GM12878 (cell line): ENCODE measurements around the gene CEP89. TPM values are rescaled to one million over a fixed set of nuclear protein-coding genes. Genes with fewer than 3 reads are reported as not detected.
A peak's percentile ranks its signal among the peaks of the same experiment; 100 is the strongest.

Source experiments
- ATAC-seq: fragments of 200-7000 bp; cut with Tn5 transposase; 3 replicates; pipeline ENCODE4 v1.9.1; 2020; ENCODE audit warnings: mild to moderate bottlenecking, moderate library complexity
- BruUV-seq: library from RNA; stranded (reverse); fragments of 400-500 nt; replicated peaks from 2 replicates; lab custom pipeline; 2021; lab: Mats Ljungman, UMichigan
- CTCF ChIA-PET: fragments of 300-600 bp; sonication (Branson Sonifier 250); formaldehyde crosslinking; extraction: SDS; loops from one replicate; lab custom pipeline; 2021; ENCODE audit warnings: inconsistent platforms; lab: Yijun Ruan, JAX
- POLR2A ChIA-PET: fragments of 350-600 bp; formaldehyde crosslinking; extraction: SDS; loops from one replicate; lab custom pipeline; 2021; ENCODE audit warnings: inconsistent platforms; lab: Charles Lee
- RAD21 ChIA-PET: fragments of 300-600 bp; sonication (Branson Sonifier 250); formaldehyde crosslinking; loops from one replicate; lab custom pipeline; 2023; ENCODE audit warnings: antibody characterized with exemption; ENCODE audit not compliant: unreplicated experiment; lab: Charles Lee
- SMC1A ChIA-PET: fragments of 300-600 bp; sonication (Branson Sonifier 250); formaldehyde crosslinking; loops from one replicate; lab custom pipeline; 2023; ENCODE audit not compliant: unreplicated experiment, uncharacterized antibody; lab: Charles Lee
- DNase-seq: peaks from one replicate; pipeline ENCODE4 v3.0.0-alpha.2; 2011; ENCODE audit warnings: low read depth, low spot score
- FAIRE-seq: peaks from 3 replicates; lab custom pipeline; 2011; peaks lifted over from hg19 to GRCh38; lab: Jason Lieb, UNC
- H2AFZ ChIP-seq: 2 replicates; pipeline ENCODE4 v1.6.0; 2011; ENCODE audit warnings: low read depth, low read length, control low read depth; ENCODE audit not compliant: control insufficient read depth
- H3K27ac ChIP-seq: 2 replicates; pipeline ENCODE4 v1.5.1; 2011; ENCODE audit warnings: control low read depth; ENCODE audit not compliant: control insufficient read depth, insufficient read depth
- H3K27me3 ChIP-seq, 2 experiments: replicated peaks in 1 of 2; 2 replicates each; pipeline versions ENCODE4 v1.6.0 to v1.6.1; 2011; ENCODE audit warnings: low read length in 1 of 2; ENCODE audit not compliant: control insufficient read depth in 2 of 2, insufficient read depth in 2 of 2
- H3K36me3 ChIP-seq, 2 experiments: 2 replicates each; pipeline ENCODE4 v1.5.1; 2011; ENCODE audit warnings: low read length in 1 of 2; ENCODE audit not compliant: control insufficient read depth in 2 of 2, insufficient read depth in 2 of 2
- H3K4me1 ChIP-seq: 2 replicates; pipeline ENCODE4 v1.6.1; 2011; ENCODE audit warnings: mild to moderate bottlenecking, low read length, moderate library complexity, mixed read lengths; ENCODE audit not compliant: control insufficient read depth, insufficient read depth
- H3K4me2 ChIP-seq: 2 replicates; pipeline ENCODE4 v1.6.0; 2011; ENCODE audit warnings: control low read depth; ENCODE audit not compliant: control insufficient read depth, insufficient read depth
- H3K4me3 ChIP-seq: fragments of 200-600 bp; sonication (generic); 2 replicates; pipeline ENCODE4 v1.5.1; 2016
- H3K79me2 ChIP-seq: 2 replicates; pipeline ENCODE4 v1.6.0; 2011; ENCODE audit warnings: low read length; ENCODE audit not compliant: control insufficient read depth, insufficient read depth
- H3K9ac ChIP-seq: 2 replicates; pipeline ENCODE4 v1.8.0; 2011; ENCODE audit warnings: low read length, control low read depth, mixed read lengths; ENCODE audit not compliant: control insufficient read depth, insufficient read depth
- H3K9me3 ChIP-seq: replicated peaks from 3 replicates; pipeline ENCODE4 v1.5.1; 2011; ENCODE audit warnings: mild to moderate bottlenecking, low read length; ENCODE audit not compliant: control insufficient read depth, insufficient read depth
- H4K20me1 ChIP-seq: 2 replicates; pipeline ENCODE4 v1.6.0; 2011; ENCODE audit not compliant: control insufficient read depth, insufficient read depth
- ATF7 ChIP-seq: fragments of 450-650 bp; IDR thresholded peaks from 2 replicates; pipeline ENCODE4 v1.6.1; 2016; ENCODE audit warnings: low read depth, mild to moderate bottlenecking
- GABPA ChIP-seq: IDR thresholded peaks from 2 replicates; pipeline ENCODE4 v1.6.1; 2014; ENCODE audit warnings: antibody characterized with exemption, low read depth, mild to moderate bottlenecking, inconsistent platforms
- HSF1 ChIP-seq: fragments of 150-350 bp; IDR thresholded peaks from 2 replicates; pipeline ENCODE4 v1.6.1; 2014; ENCODE audit warnings: mild to moderate bottlenecking, low read depth, low read length
- IRF4 ChIP-seq: IDR thresholded peaks from 2 replicates; pipeline ENCODE4 v1.6.1; 2011; ENCODE audit warnings: low read depth, low read length
- MEF2A ChIP-seq: IDR thresholded peaks from 2 replicates; pipeline ENCODE4 v1.6.1; 2011; ENCODE audit warnings: low read depth, mild to moderate bottlenecking, low read length, moderate library complexity; ENCODE audit not compliant: insufficient read depth
- MTA2 ChIP-seq: fragments of 450-650 bp; IDR thresholded peaks from 2 replicates; pipeline ENCODE4 v1.6.1; 2016; ENCODE audit warnings: low read depth, mild to moderate bottlenecking, moderate library complexity
- NR2F1 ChIP-seq: fragments of 450-650 bp; conservative IDR thresholded peaks from 2 replicates; pipeline ENCODE4 v1.6.1; 2017; ENCODE audit warnings: mild to moderate bottlenecking
- REST ChIP-seq: IDR thresholded peaks from 2 replicates; pipeline ENCODE4 v1.6.1; 2012; ENCODE audit warnings: mild to moderate bottlenecking, low read depth, low read length
- RUNX3 ChIP-seq: IDR thresholded peaks from 2 replicates; pipeline ENCODE4 v1.6.1; 2012; ENCODE audit warnings: low read length, inconsistent platforms
- TCF3 ChIP-seq: IDR thresholded peaks from 2 replicates; pipeline ENCODE4 v1.6.1; 2012; ENCODE audit warnings: low read depth, mild to moderate bottlenecking, low read length, borderline replicate concordance; ENCODE audit not compliant: insufficient read depth
- YY1 ChIP-seq: IDR thresholded peaks from 2 replicates; pipeline ENCODE4 v1.6.1; 2011; ENCODE audit warnings: low read depth, mild to moderate bottlenecking, low read length
- ZNF384 ChIP-seq: IDR thresholded peaks from 2 replicates; pipeline ENCODE4 v1.6.1; 2012; ENCODE audit warnings: low read depth, mild to moderate bottlenecking, low read length, improper control_type of control experiment, borderline replicate concordance
- ZNF622 ChIP-seq: fragments of 450-650 bp; IDR thresholded peaks from 2 replicates; pipeline ENCODE4 v1.6.1; 2017; ENCODE audit warnings: mild to moderate bottlenecking, inconsistent platforms
- WGBS: methylation state at CpG from one replicate; pipeline ENCODE4 v1.1.6; 2016; ENCODE audit warnings: low lambda C conversion rate; ENCODE audit not compliant: insufficient replicate concordance, insufficient coverage; ENCODE audit errors: missing lambda C conversion rate; 5-methylcytosine and 5-hydroxymethylcytosine counted together
- in situ Hi-C: fragments of 300-500 bp; cut with MboI; formaldehyde crosslinking; loops from 9 replicates; pipeline ENCODE4 v1.14.3; 2018; ENCODE audit warnings: mixed read lengths
- intact Hi-C: fragments of 100-400 bp; cut with micrococcal nuclease; formaldehyde crosslinking; loops from one replicate; pipeline ENCODE4 v1.14.2; 2022; ENCODE audit not compliant: unreplicated experiment
- polyA plus RNA-seq, 11 experiments: library from polyadenylated mRNA; depleted of rRNA in 4 of 11; unstranded in 6 of 11; stranded (reverse) in 5 of 11; fragments of >200 nt; fragmentation: Nextera tagmentation in 4 of 11; fragmentation: Illumina TruSeq in 1 of 11; extraction: Ambion mirVana in 4 of 11; extraction: Trizol in 1 of 11; gene quantifications; 1 replicate in 1 of 11; 2 replicates in 10 of 11; pipeline versions ENCODE4 v1.2.1 to v1.2.3, GENCODE V29; 2011 to 2016; ENCODE audit warnings: inconsistent platforms in 2 of 11, missing spikeins in 2 of 11, low read depth in 1 of 11
- total RNA-seq, 4 experiments: library from RNA; depleted of rRNA in 3 of 4; stranded (reverse); fragments of >200 nt in 3 of 4; fragmentation: Illumina TruSeq in 1 of 4; extraction: Trizol in 1 of 4; gene quantifications; 2 replicates each; pipeline versions ENCODE4 v1.2.1 to v1.2.3, GENCODE V29; 2013 to 2021

The CEP89 gene
- total and polyA plus RNA-seq, 10 of the 15 experiments (the other 5 are each of a cell fraction or from before 2014, with no cell fraction given), result 6.0 to 19.3 (median 10.2) TPM

GRCh38 chr19:32896516-32897214 lies 75.1 kb downstream of the CEP89 start:
- Histone ChIP-seq H3K27me3 (no peaks in the 10 kb centered on the region), H3K36me3 (no peaks in the 10 kb centered on the region), H3K4me3 (no peak overlapping the region), H3K27ac (no peak overlapping the region), H3K9ac (no peak overlapping the region), H3K4me2 (no peak overlapping the region), H4K20me1 (no peaks in the 10 kb centered on the region), H3K79me2 (no peaks in the 10 kb centered on the region), H3K4me1 (peaks cover 2% of the 10 kb centered on the region; the same call in 1 of the 2 replicates), H2AFZ (no peak overlapping the region), H3K9me3 (peaks cover 4% of the 10 kb centered on the region; the same call in 2 of the 3 replicates)
- TF ChIP-seq RUNX3 (peak; percentile 47), YY1 (no peak), HSF1 (no peak)
- WGBS, result 94% methylated on average over 1 of the region's 1 CpG
- intact Hi-C loops, result no loop called here
- ATAC-seq (no peak), DNase-seq (no peak), FAIRE-seq (no peak)
- ChIA-PET RAD21 (no interaction called here), SMC1A (no interaction called here), CTCF (no interaction called here), POLR2A (no interaction called here)
- no TSS peak for BruUV-seq
- in situ Hi-C loops, result no loop called here

GRCh38 chr19:32895384-32895783 lies 76.4 kb downstream of the CEP89 start:
- intact Hi-C loops, result no loop called here
- 1% methylated on average over 3 of the region's 3 CpGs for WGBS
- Histone ChIP-seq H3K4me1 (peaks cover 2% of the 10 kb centered on the region; the same call in 1 of the 2 replicates), H3K9me3 (peaks cover 4% of the 10 kb centered on the region; the same call in 2 of the 3 replicates), H3K27ac (no peak overlapping the region), H3K9ac (no peak overlapping the region), H3K79me2 (no peaks in the 10 kb centered on the region), H3K36me3 (peaks cover 0 to 2% of the 10 kb centered on the region in 2 experiments; a peak in 1 of 4 replicates), H3K4me3 (no peak overlapping the region), H4K20me1 (no peaks in the 10 kb centered on the region), H3K4me2 (no peak overlapping the region), H3K27me3 (no peaks in the 10 kb centered on the region), H2AFZ (no peak overlapping the region)
- in situ Hi-C loops, result no loop called here
- ChIA-PET CTCF (no interaction called here), SMC1A (interaction anchor here (0.7 to 1.0 kb wide), 3 partner anchors 75 to 100 kb away, joined by 3 read pairs; no protein-coding TSS in a partner anchor), POLR2A (no interaction called here), RAD21 (no interaction called here)
- FAIRE-seq, result peak; percentile 35
- peak; percentile 98 for ATAC-seq
- peak; percentile 48 for DNase-seq
- BruUV-seq, result no TSS peak
- TF ChIP-seq ZNF622 (no peak), IRF4 (0 out of 2 replicates have a peak, but pooled peaks have one; percentile 34), ATF7 (peak; percentile 51; the same call in 1 of the 2 replicates), REST (no peak), MTA2 (peak; percentile 51; the same call in 1 of the 2 replicates), GABPA (0 out of 2 replicates have a peak, but pooled peaks have one; percentile 15), ZNF384 (no peak), MEF2A (peak; percentile 51; the same call in 1 of the 2 replicates), TCF3 (no peak), NR2F1 (no peak)
